OCI-LY7 (cell line): Measurements from ENCODE around the gene ZXDC.

Experiments
- EZH2phosphoT487 ChIP-seq: fragments of 200-600 bp; sonication (generic); IDR thresholded peaks from 2 replicates; pipeline ENCODE4 v1.6.1; 2018; ENCODE audit warnings: low read depth, borderline replicate concordance, mild to moderate bottlenecking, mixed run types, antibody characterized with exemption, low read length, moderate library complexity, mixed read lengths
- TF ChIP-seq, protein P1 (sequence below): fragments of 200-600 bp; sonication (generic); conservative IDR thresholded peaks from 2 replicates; pipeline ENCODE4 v1.5.1; 2014; ENCODE audit warnings: mild to moderate bottlenecking, antibody characterized with exemption, low read length, moderate library complexity, mixed read lengths

- TF ChIP-seq, protein P1, sequence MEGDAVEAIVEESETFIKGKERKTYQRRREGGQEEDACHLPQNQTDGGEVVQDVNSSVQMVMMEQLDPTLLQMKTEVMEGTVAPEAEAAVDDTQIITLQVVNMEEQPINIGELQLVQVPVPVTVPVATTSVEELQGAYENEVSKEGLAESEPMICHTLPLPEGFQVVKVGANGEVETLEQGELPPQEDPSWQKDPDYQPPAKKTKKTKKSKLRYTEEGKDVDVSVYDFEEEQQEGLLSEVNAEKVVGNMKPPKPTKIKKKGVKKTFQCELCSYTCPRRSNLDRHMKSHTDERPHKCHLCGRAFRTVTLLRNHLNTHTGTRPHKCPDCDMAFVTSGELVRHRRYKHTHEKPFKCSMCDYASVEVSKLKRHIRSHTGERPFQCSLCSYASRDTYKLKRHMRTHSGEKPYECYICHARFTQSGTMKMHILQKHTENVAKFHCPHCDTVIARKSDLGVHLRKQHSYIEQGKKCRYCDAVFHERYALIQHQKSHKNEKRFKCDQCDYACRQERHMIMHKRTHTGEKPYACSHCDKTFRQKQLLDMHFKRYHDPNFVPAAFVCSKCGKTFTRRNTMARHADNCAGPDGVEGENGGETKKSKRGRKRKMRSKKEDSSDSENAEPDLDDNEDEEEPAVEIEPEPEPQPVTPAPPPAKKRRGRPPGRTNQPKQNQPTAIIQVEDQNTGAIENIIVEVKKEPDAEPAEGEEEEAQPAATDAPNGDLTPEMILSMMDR = no peak
- TF ChIP-seq EZH2phosphoT487 = no peak
Measured at GRCh38 chr3:126438186-126438585, 37.5 kb downstream of the ZXDC start.
